ENCODE data around the gene ZDHHC14.
A peak's percentile ranks its signal among the peaks of the same experiment; 100 is the strongest.

ZDHHC14 gene

DNA sequence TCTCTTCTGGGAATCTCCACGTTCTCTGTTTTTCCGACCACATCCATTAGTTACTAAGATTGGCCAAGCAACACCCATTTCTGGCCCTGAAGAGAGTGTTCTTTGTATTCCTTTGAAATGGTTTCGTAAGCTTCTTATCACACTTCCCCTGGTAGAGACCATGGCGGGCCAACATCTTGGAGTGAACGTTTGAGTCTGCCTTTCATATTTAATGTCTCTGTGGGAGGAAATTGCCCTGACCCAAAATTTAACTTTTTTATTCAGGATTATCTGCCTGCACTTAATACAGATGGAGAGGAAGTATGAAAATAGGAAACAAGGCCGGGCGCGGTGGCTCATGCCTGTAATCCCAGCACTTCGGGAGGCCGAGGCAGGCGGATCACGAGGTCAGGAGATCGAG lies 265.0 kb downstream of the ZDHHC14 start:
- DNase-seq: no peak
- no peak overlapping the region for H2BK15ac ChIP-seq (replicated peaks; ENCODE audit: low read depth)
- WGBS (ENCODE audit: extremely low coverage, insufficient coverage, low lambda C conversion rate): no CpG with 5 or more reads among the region's 13 CpGs

GRCh38 chr6:157647261-157647915 lies 266.4 kb downstream of the ZDHHC14 start:
- H2AK5ac ChIP-seq (ENCODE audit: low read length): no peak overlapping the region
- no CpG with 5 or more reads among the region's 23 CpGs for WGBS (ENCODE audit: extremely low coverage, insufficient coverage, low lambda C conversion rate)
- no peaks in the 10 kb centered on the region for H3K27me3 ChIP-seq (ENCODE audit: insufficient read depth, low read length, poor library complexity)
- H3K56ac ChIP-seq (ENCODE audit: low read length): no peak overlapping the region
- no peak overlapping the region for H4K5ac ChIP-seq (ENCODE audit: low read length)
- no peak overlapping the region for H4K8ac ChIP-seq (ENCODE audit: low read depth, low read length)
- H3K79me2 ChIP-seq (ENCODE audit: control insufficient read depth, insufficient read depth, low read length): no peaks in the 10 kb centered on the region
- H3K18ac ChIP-seq (ENCODE audit: low read length): no peak overlapping the region
- H3K4ac ChIP-seq (ENCODE audit: low read depth, low read length): no peak overlapping the region
- no peak overlapping the region for H2BK5ac ChIP-seq (ENCODE audit: low read length)
- DNase-seq: peak; percentile 34
- no peaks in the 10 kb centered on the region for H3K79me1 ChIP-seq (ENCODE audit: low read length)
- no peak overlapping the region for H3K4me3 ChIP-seq (ENCODE audit: low read length)
- H3K9ac ChIP-seq (ENCODE audit: low read length): no peak overlapping the region
- H3K23ac ChIP-seq (ENCODE audit: low read length): no peak overlapping the region
- H3K4me2 ChIP-seq (ENCODE audit: low read length): no peak overlapping the region
- H3K27ac ChIP-seq (ENCODE audit: low read depth, low read length): no peak overlapping the region
- H3K4me1 ChIP-seq (ENCODE audit: control insufficient read depth, low read depth, low read length): no peaks in the 10 kb centered on the region
- H3K36me3 ChIP-seq (ENCODE audit: control insufficient read depth, insufficient read depth, low read length): no peaks in the 10 kb centered on the region
- no peak overlapping the region for H2BK15ac ChIP-seq (replicated peaks; ENCODE audit: low read depth)
- H2BK120ac ChIP-seq (ENCODE audit: low read depth, low read length): no peak overlapping the region

More for the DNA sequence above, 265.0 kb downstream of the ZDHHC14 start:
- Histone ChIP-seq H3K79me1 (ENCODE audit: low read length) (no peaks in the 10 kb centered on the region), H4K8ac (ENCODE audit: low read depth, low read length) (no peak overlapping the region), H2BK5ac (ENCODE audit: low read length) (no peak overlapping the region), H3K56ac (ENCODE audit: low read length) (no peak overlapping the region), H3K4me3 (ENCODE audit: low read length) (no peak overlapping the region), H3K27ac (ENCODE audit: low read depth, low read length) (no peak overlapping the region), H3K4me2 (ENCODE audit: low read length) (no peak overlapping the region), H2BK120ac (ENCODE audit: low read depth, low read length) (no peak overlapping the region), H4K5ac (ENCODE audit: low read length) (no peak overlapping the region), H2AK5ac (ENCODE audit: low read length) (no peak overlapping the region), H3K23ac (ENCODE audit: low read length) (no peak overlapping the region), H3K27me3 (ENCODE audit: insufficient read depth, low read length, poor library complexity) (no peaks in the 10 kb centered on the region), H3K4ac (ENCODE audit: low read depth, low read length) (no peak overlapping the region), H3K4me1 (ENCODE audit: control insufficient read depth, low read depth, low read length) (no peaks in the 10 kb centered on the region), H3K79me2 (ENCODE audit: control insufficient read depth, insufficient read depth, low read length) (no peaks in the 10 kb centered on the region), H3K18ac (ENCODE audit: low read length) (no peak overlapping the region), H3K36me3 (ENCODE audit: control insufficient read depth, insufficient read depth, low read length) (no peaks in the 10 kb centered on the region), H3K9ac (ENCODE audit: low read length) (no peak overlapping the region)

DNA sequence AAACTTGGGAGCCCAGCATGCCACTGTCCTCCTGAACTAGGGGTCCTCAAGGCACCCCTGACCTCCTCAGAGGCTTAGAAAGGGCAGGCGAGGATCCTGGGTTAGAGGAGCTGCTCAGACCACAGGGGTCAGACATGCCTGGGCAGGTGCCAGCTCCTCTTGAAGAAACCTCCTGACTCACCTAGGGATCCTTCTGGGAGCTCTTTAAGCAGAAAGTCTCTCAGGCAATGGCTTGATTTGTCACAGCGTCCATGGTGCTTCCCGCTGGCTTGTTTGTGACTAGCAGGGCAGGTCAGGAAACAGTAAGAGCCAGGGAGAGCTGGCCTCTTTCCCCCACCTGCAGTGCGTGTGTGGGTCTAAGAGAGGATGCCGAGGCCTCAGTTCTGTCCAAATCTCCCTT lies 267.6 kb downstream of the ZDHHC14 start:
- DNase-seq: no peak
- Histone ChIP-seq H2AK5ac (ENCODE audit: low read length) (no peak overlapping the region), H3K4me3 (ENCODE audit: low read length) (no peak overlapping the region), H3K79me2 (ENCODE audit: control insufficient read depth, insufficient read depth, low read length) (no peaks in the 10 kb centered on the region), H3K23ac (ENCODE audit: low read length) (no peak overlapping the region), H3K4me2 (ENCODE audit: low read length) (no peak overlapping the region), H3K56ac (ENCODE audit: low read length) (no peak overlapping the region), H3K4me1 (ENCODE audit: control insufficient read depth, low read depth, low read length) (no peaks in the 10 kb centered on the region), H4K8ac (ENCODE audit: low read depth, low read length) (no peak overlapping the region), H3K27ac (ENCODE audit: low read depth, low read length) (no peak overlapping the region), H2BK5ac (ENCODE audit: low read length) (no peak overlapping the region), H3K4ac (ENCODE audit: low read depth, low read length) (no peak overlapping the region), H3K36me3 (ENCODE audit: control insufficient read depth, insufficient read depth, low read length) (no peaks in the 10 kb centered on the region), H3K18ac (ENCODE audit: low read length) (peak overlapping the region; percentile 13), H3K79me1 (ENCODE audit: low read length) (no peaks in the 10 kb centered on the region), H3K9ac (ENCODE audit: low read length) (no peak overlapping the region), H2BK120ac (ENCODE audit: low read depth, low read length) (no peak overlapping the region), H2BK15ac (replicated peaks; ENCODE audit: low read depth) (no peak overlapping the region), H3K27me3 (ENCODE audit: insufficient read depth, low read length, poor library complexity) (no peaks in the 10 kb centered on the region), H4K5ac (ENCODE audit: low read length) (no peak overlapping the region)
- no CpG with 5 or more reads among the region's 5 CpGs for WGBS (ENCODE audit: extremely low coverage, insufficient coverage, low lambda C conversion rate)

DNA sequence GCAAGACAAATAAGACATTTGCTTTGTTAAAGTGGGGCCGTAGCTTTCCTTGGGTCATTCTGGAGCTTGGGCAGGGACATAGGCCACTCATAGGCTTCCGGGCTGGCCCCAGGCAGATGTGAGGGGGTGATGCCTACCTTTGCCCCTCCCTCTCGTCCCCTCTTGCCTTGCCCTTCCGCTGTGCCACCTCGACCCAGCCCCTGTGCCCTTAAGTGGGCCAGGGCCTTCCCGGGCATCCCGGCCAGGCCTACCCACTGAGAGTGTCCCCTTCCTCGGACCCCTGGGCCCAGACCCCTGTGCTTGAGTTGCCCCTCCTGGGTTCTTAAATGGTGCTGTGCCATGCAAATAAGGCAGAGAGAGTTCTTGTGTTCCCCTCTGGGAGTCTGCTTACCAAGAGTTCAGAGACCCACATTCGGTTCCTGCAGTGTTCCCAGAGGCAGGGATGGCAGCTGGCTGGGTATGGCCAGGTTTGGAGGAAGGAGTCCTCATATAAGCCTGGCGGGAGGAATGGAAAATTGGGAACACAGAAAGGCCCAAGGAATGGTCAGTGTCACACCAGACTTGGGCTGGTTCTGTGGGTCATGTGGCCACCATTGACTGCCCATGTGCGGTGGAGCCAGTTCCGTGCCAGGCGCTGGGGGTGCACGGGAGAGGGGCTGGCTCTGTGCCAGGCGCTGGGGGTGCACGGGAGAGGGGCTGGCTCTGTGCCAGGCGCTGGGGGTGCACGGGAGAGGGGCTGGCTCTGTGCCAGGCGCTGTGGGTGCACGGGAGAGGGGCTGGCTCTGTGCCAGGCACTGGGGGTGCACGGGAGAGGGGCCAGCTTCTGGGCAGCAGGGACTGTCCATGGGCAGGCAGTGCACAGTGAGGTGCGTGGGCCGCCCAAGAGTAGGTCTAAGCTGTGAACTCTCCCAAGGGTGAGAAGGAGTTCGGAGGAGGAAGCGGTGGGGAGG lies 268.6 kb downstream of the ZDHHC14 start:
- no peak overlapping the region for H3K4ac ChIP-seq (ENCODE audit: low read depth, low read length)
- no CpG with 5 or more reads among the region's 25 CpGs for WGBS (ENCODE audit: extremely low coverage, insufficient coverage, low lambda C conversion rate)

GRCh38 chr6:157650261-157650640 lies 269.3 kb downstream of the ZDHHC14 start:
- Histone ChIP-seq H3K4me3 (ENCODE audit: low read length) (no peak overlapping the region), H3K23ac (ENCODE audit: low read length) (no peak overlapping the region), H3K18ac (ENCODE audit: low read length) (no peak overlapping the region), H2AK5ac (ENCODE audit: low read length) (no peak overlapping the region), H3K27ac (ENCODE audit: low read depth, low read length) (no peak overlapping the region), H3K79me2 (ENCODE audit: control insufficient read depth, insufficient read depth, low read length) (no peaks in the 10 kb centered on the region), H4K8ac (ENCODE audit: low read depth, low read length) (no peak overlapping the region), H3K9ac (ENCODE audit: low read length) (no peak overlapping the region), H4K5ac (ENCODE audit: low read length) (no peak overlapping the region), H3K4me2 (ENCODE audit: low read length) (no peak overlapping the region), H2BK5ac (ENCODE audit: low read length) (no peak overlapping the region), H3K4me1 (ENCODE audit: control insufficient read depth, low read depth, low read length) (no peaks in the 10 kb centered on the region), H2BK15ac (replicated peaks; ENCODE audit: low read depth) (no peak overlapping the region), H3K27me3 (ENCODE audit: insufficient read depth, low read length, poor library complexity) (no peaks in the 10 kb centered on the region), H3K4ac (ENCODE audit: low read depth, low read length) (no peak overlapping the region), H2BK120ac (ENCODE audit: low read depth, low read length) (no peak overlapping the region), H3K36me3 (ENCODE audit: control insufficient read depth, insufficient read depth, low read length) (no peaks in the 10 kb centered on the region), H3K56ac (ENCODE audit: low read length) (no peak overlapping the region), H3K79me1 (ENCODE audit: low read length) (no peaks in the 10 kb centered on the region)
- no CpG with 5 or more reads among the region's 12 CpGs for WGBS (ENCODE audit: extremely low coverage, insufficient coverage, low lambda C conversion rate)
- DNase-seq: no peak

More for the DNA sequence above, 268.6 kb downstream of the ZDHHC14 start:
- Histone ChIP-seq H3K79me2 (ENCODE audit: control insufficient read depth, insufficient read depth, low read length) (no peaks in the 10 kb centered on the region), H3K4me1 (ENCODE audit: control insufficient read depth, low read depth, low read length) (no peaks in the 10 kb centered on the region), H3K18ac (ENCODE audit: low read length) (no peak overlapping the region), H2BK5ac (ENCODE audit: low read length) (no peak overlapping the region), H3K23ac (ENCODE audit: low read length) (no peak overlapping the region), H3K27me3 (ENCODE audit: insufficient read depth, low read length, poor library complexity) (no peaks in the 10 kb centered on the region), H3K9ac (ENCODE audit: low read length) (no peak overlapping the region), H4K5ac (ENCODE audit: low read length) (no peak overlapping the region), H2BK120ac (ENCODE audit: low read depth, low read length) (no peak overlapping the region), H3K56ac (ENCODE audit: low read length) (no peak overlapping the region), H2AK5ac (ENCODE audit: low read length) (no peak overlapping the region), H3K79me1 (ENCODE audit: low read length) (no peaks in the 10 kb centered on the region), H3K27ac (ENCODE audit: low read depth, low read length) (no peak overlapping the region), H2BK15ac (replicated peaks; ENCODE audit: low read depth) (no peak overlapping the region), H3K4me2 (ENCODE audit: low read length) (no peak overlapping the region), H3K36me3 (ENCODE audit: control insufficient read depth, insufficient read depth, low read length) (no peaks in the 10 kb centered on the region), H4K8ac (ENCODE audit: low read depth, low read length) (no peak overlapping the region), H3K4me3 (ENCODE audit: low read length) (no peak overlapping the region)
- DNase-seq: no peak

Measured in mesendoderm (in vitro differentiated cells).